Measurements from ENCODE around the gene TNFRSF4.
A peak's percentile ranks its signal among the peaks of the same experiment; 100 is the strongest.

Gene TNFRSF4

DNA sequence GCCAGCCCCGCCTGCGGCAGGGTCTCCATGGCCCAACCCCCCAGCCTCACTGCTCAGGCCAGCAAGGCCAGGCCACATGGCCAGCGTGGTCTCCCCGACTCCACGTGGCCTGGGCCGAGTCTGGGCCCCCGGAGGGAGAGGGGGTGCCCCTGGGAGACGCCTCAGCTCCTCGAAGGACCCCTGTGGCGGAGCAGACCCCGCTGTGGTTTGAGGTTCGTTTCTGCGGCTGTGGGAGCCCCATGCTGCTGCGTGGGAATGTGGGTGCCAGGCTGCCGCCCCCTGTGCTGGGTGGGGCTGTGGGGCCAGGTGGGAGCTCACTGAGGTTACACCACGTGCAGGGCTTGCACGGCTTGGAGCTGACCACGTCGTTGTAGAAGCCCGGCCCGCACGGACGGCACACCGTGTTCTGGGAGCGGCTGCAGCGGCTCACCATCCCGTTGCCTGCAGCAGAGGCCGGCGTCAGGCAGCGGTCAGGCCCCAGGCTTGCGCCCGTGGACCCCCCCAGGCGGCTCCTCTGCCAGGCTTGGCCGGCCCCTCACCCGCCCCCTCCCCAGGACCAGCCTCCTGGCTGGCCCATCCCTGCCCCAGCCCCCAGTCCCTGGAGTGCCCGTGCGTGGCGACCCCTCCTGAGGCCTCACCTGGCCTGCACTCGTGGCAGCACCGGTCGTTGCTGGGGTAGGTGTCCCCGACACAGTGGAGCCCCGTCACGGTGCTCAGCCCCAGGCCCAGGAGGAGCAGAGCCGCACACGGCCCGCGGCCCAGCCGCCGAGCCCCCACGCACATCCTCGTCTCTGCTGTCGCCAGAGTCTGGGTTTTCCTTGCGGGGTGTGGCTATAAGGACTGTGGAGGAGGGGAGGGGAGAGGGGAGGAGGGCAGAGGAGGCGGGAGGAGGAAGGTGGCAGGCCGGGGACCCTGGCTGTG, at the start of gene TNFRSF4:
Gene TNFRSF4, minus strand, starts transcription at position 809 of the 921 bp plus-strand sequence. Its CDS starts 26 bp downstream, at position 783.
- no peak within 1 kb of the TSS for H3K4me3 ChIP-seq (ENCODE audit: insufficient read length, low read depth)
- no peaks in the 10 kb centered on the region for H3K9me3 ChIP-seq (ENCODE audit: insufficient read depth, low read length)
- H3K9ac ChIP-seq (ENCODE audit: insufficient read length, low read depth) = no peak within 1 kb of the TSS
- H3K36me3 ChIP-seq (ENCODE audit: insufficient read depth, insufficient read length, low read length) = peaks cover 26% of the 10 kb centered on the region
- H3K27me3 ChIP-seq (ENCODE audit: insufficient read depth, insufficient read length) = no peaks in the 10 kb centered on the region
- peaks cover 2% of the 10 kb centered on the region for H3K4me1 ChIP-seq (ENCODE audit: insufficient read depth, insufficient read length)
- TF ChIP-seq ZNF274 (IDR thresholded peaks at IDR 0.05; ENCODE audit: low read depth, low read length) = no peak
- no peak for TF ChIP-seq SUZ12 (IDR thresholded peaks at IDR 0.05; ENCODE audit: extremely low read depth, insufficient read depth, insufficient read length)
- no peak for TF ChIP-seq YY1 (IDR thresholded peaks at IDR 0.05; ENCODE audit: insufficient read depth, insufficient read length)
- DNase-seq (ENCODE audit: low read depth, low spot score) = no peak

DNA sequence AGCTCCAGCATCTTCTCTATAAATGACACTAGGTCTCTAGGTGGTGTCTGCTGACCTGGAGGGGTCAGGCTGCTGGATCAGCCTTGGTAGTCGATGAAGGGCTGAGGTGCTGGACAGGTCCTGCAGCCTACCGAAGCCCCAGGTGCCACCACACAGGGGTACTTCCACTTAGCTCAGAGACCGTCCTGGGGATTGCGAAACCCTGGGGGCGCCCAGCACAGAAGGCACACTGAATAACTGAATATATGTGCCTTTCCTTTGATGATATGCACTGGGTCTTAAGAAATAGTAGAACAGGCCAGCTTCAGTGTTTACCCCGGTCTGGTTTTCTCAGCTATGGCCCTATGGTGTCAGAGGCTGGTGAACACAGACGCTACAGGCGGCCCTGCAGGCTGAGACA, 48.8 kb upstream of the TNFRSF4 start:
- Histone ChIP-seq H3K27me3 (ENCODE audit: insufficient read depth, insufficient read length) (no peaks in the 10 kb centered on the region), H3K36me3 (ENCODE audit: insufficient read depth, insufficient read length, low read length) (peaks cover 84% of the 10 kb centered on the region), H3K4me1 (ENCODE audit: insufficient read depth, insufficient read length) (peaks cover 11% of the 10 kb centered on the region), H3K9me3 (ENCODE audit: insufficient read depth, low read length) (no peaks in the 10 kb centered on the region), H3K4me3 (ENCODE audit: insufficient read length, low read depth) (no peak overlapping the region), H3K9ac (ENCODE audit: insufficient read length, low read depth) (no peak overlapping the region)
- DNase-seq (ENCODE audit: low read depth, low spot score) = no peak
- no peak for TF ChIP-seq SUZ12 (IDR thresholded peaks at IDR 0.05; ENCODE audit: extremely low read depth, insufficient read depth, insufficient read length)
- no peak for TF ChIP-seq YY1 (IDR thresholded peaks at IDR 0.05; ENCODE audit: insufficient read depth, insufficient read length)
- TF ChIP-seq ZNF274 (IDR thresholded peaks at IDR 0.05; ENCODE audit: low read depth, low read length) = no peak

DNA sequence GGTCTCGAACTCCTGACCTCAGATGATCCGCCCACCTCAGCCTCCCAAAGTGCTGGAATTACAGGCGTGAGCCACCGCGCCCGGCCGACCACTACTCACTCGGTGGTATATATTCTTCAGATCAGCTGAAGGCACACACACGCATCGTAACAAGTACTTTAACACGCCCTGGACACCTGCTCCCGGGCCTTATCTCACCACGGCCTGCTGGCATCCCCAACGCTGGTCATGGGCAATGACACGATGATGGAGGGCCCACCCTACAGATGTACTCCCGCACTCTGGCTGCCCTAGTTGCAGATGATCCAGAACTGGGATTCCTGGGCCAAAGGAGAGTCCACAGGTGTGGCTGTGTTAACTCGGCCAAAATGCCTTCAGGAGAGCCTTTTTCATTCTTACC, 48.1 kb upstream of the TNFRSF4 start:
- H3K27me3 ChIP-seq (ENCODE audit: insufficient read depth, insufficient read length) = no peaks in the 10 kb centered on the region
- H3K4me3 ChIP-seq (ENCODE audit: insufficient read length, low read depth) = no peak overlapping the region
- H3K9me3 ChIP-seq (ENCODE audit: insufficient read depth, low read length) = no peaks in the 10 kb centered on the region
- TF ChIP-seq ZNF274 (IDR thresholded peaks at IDR 0.05; ENCODE audit: low read depth, low read length) (no peak), YY1 (IDR thresholded peaks at IDR 0.05; ENCODE audit: insufficient read depth, insufficient read length) (no peak), SUZ12 (IDR thresholded peaks at IDR 0.05; ENCODE audit: extremely low read depth, insufficient read depth, insufficient read length) (no peak)
- H3K9ac ChIP-seq (ENCODE audit: insufficient read length, low read depth) = no peak overlapping the region
- no peak for DNase-seq (ENCODE audit: low read depth, low spot score)
- H3K36me3 ChIP-seq (ENCODE audit: insufficient read depth, insufficient read length, low read length) = peaks cover 80% of the 10 kb centered on the region
- peaks cover 15% of the 10 kb centered on the region for H3K4me1 ChIP-seq (ENCODE audit: insufficient read depth, insufficient read length)

DNA sequence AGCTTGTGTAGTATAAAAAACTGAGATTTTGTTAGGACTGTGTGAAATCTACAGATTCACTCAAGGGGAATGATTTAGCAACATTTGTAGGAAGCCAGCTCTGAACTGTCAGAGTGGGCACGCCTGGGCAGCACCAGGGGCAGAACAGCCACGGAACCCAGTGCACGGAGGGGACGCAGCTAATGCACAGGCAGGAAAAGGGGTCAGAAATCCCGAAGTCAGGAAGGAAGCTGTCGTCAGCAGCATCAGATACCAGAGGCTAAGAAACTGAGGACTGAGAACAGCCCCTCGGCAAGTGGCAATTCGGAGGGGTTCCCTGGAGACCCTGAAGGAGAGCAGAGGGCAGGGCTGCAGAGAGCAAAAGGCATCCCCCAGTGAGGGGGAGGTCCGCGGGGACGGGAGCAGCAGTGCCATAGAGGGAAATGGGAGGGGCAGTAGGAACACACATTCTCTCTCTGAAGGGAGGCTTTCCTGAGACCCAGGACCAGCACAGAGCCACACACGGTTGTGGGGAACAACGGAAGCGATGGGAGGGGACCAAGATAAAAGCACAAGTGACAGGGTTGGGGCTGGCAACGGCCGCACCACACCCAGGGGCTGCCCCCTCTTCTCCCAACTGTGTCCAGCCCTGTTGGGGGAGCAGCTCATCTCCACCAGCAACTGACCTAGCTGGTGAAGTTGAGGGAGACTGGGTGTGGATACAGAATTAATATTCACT, 47.0 kb upstream of the TNFRSF4 start:
- H3K36me3 ChIP-seq (ENCODE audit: insufficient read depth, insufficient read length, low read length) = peaks cover 85% of the 10 kb centered on the region
- H3K4me3 ChIP-seq (ENCODE audit: insufficient read length, low read depth) = no peak overlapping the region

DNA sequence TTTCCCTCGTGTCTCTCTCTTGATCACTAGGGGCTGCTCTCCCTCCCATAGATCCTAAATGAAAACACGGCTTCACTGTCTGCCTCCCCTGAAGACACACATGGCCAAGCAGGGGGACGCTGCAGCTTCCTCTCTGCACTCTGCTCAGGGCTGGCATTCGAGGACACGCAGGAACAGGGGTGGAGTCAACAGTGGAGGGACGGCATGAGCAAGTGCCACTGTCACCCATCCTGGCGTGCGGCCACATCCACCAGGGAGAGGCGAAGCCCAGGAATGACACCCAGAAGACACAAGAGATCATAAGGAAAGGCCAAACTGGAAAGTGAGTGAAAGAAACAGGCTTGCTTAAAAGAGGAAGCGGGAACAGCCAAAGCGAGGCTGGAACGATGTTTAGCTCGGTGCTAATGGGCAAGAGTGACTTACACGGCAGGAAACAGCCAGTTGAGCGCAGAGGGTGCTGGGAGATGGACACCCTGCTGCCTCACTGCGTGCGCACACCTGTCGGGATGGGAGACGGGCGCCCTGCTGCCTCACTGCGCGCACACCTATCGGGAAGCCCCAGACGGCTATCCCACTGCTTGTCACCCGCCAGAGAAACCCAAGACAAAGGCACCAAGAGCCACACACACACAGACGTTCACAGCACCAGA, 46.1 kb upstream of the TNFRSF4 start:
- H3K4me1 ChIP-seq (ENCODE audit: insufficient read depth, insufficient read length) = peaks cover 20% of the 10 kb centered on the region

More for the DNA sequence above, 47.0 kb upstream of the TNFRSF4 start:
- TF ChIP-seq SUZ12 (IDR thresholded peaks at IDR 0.05; ENCODE audit: extremely low read depth, insufficient read depth, insufficient read length) (no peak), ZNF274 (IDR thresholded peaks at IDR 0.05; ENCODE audit: low read depth, low read length) (no peak), YY1 (IDR thresholded peaks at IDR 0.05; ENCODE audit: insufficient read depth, insufficient read length) (no peak)
- peak overlapping the region; percentile 50 for H3K9ac ChIP-seq (ENCODE audit: insufficient read length, low read depth)
- no peaks in the 10 kb centered on the region for H3K27me3 ChIP-seq (ENCODE audit: insufficient read depth, insufficient read length)
- peaks cover 17% of the 10 kb centered on the region for H3K4me1 ChIP-seq (ENCODE audit: insufficient read depth, insufficient read length)
- DNase-seq (ENCODE audit: low read depth, low spot score) = no peak
- H3K9me3 ChIP-seq (ENCODE audit: insufficient read depth, low read length) = no peaks in the 10 kb centered on the region

DNA sequence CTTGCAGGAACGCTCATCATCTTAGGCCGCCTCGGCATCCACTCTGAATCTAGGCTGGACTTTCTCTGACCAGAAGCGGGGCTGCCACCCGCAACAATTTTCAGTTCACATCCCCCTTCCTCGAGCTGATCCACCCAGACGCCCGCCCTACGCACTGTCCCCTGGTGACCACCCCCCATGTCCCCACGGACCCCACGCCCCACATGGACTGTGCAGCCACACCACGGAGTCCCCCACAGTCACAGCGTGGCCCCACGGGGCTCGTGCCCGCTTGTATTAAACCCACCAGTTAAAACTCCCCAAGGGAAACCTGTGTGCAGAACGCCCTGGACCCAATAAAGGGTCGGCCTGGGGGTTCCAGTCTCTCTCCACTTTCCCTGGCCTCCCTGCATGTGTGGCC, 45.6 kb upstream of the TNFRSF4 start:
- no peak for DNase-seq (ENCODE audit: low read depth, low spot score)
- H3K4me3 ChIP-seq (ENCODE audit: insufficient read length, low read depth) = no peak overlapping the region
- no peak for TF ChIP-seq ZNF274 (IDR thresholded peaks at IDR 0.05; ENCODE audit: low read depth, low read length)
- no peak for TF ChIP-seq YY1 (IDR thresholded peaks at IDR 0.05; ENCODE audit: insufficient read depth, insufficient read length)
- no peak for TF ChIP-seq SUZ12 (IDR thresholded peaks at IDR 0.05; ENCODE audit: extremely low read depth, insufficient read depth, insufficient read length)
- no peak overlapping the region for H3K9ac ChIP-seq (ENCODE audit: insufficient read length, low read depth)
- no peaks in the 10 kb centered on the region for H3K27me3 ChIP-seq (ENCODE audit: insufficient read depth, insufficient read length)
- peaks cover 85% of the 10 kb centered on the region for H3K36me3 ChIP-seq (ENCODE audit: insufficient read depth, insufficient read length, low read length)
- H3K9me3 ChIP-seq (ENCODE audit: insufficient read depth, low read length) = no peaks in the 10 kb centered on the region
- H3K4me1 ChIP-seq (ENCODE audit: insufficient read depth, insufficient read length) = peaks cover 22% of the 10 kb centered on the region

More for the DNA sequence above, 46.1 kb upstream of the TNFRSF4 start:
- no peaks in the 10 kb centered on the region for H3K9me3 ChIP-seq (ENCODE audit: insufficient read depth, low read length)
- TF ChIP-seq ZNF274 (IDR thresholded peaks at IDR 0.05; ENCODE audit: low read depth, low read length) = no peak
- TF ChIP-seq YY1 (IDR thresholded peaks at IDR 0.05; ENCODE audit: insufficient read depth, insufficient read length) = no peak
- no peak for TF ChIP-seq SUZ12 (IDR thresholded peaks at IDR 0.05; ENCODE audit: extremely low read depth, insufficient read depth, insufficient read length)
- DNase-seq (ENCODE audit: low read depth, low spot score) = no peak
- no peaks in the 10 kb centered on the region for H3K27me3 ChIP-seq (ENCODE audit: insufficient read depth, insufficient read length)
- no peak overlapping the region for H3K9ac ChIP-seq (ENCODE audit: insufficient read length, low read depth)
- peaks cover 85% of the 10 kb centered on the region for H3K36me3 ChIP-seq (ENCODE audit: insufficient read depth, insufficient read length, low read length)
- H3K4me3 ChIP-seq (ENCODE audit: insufficient read length, low read depth) = no peak overlapping the region
